DOHH2 (cell line): Measurements from ENCODE around the gene TPM1.

Source experiments
- H3F3A ChIP-seq: fragments of 200-600 bp; sonication (generic), shearing (Covaris generic); 2 replicates; pipeline ENCODE4 v1.6.0; 2016; ENCODE audit warnings: antibody characterized with exemption, mild to moderate bottlenecking; ENCODE audit not compliant: control insufficient read depth, insufficient read depth
- H3K27ac ChIP-seq: fragments of 200-600 bp; sonication (generic); 2 replicates; pipeline ENCODE4 v1.5.1; 2014; ENCODE audit warnings: low read depth, mild to moderate bottlenecking, low read length, moderate library complexity
- H3K27me3 ChIP-seq: fragments of 200-600 bp; sonication (generic); 2 replicates; pipeline ENCODE4 v1.6.1; 2014; ENCODE audit warnings: mild to moderate bottlenecking, low read length, mixed read lengths; ENCODE audit not compliant: control insufficient read depth
- H3K36me3 ChIP-seq: fragments of 200-600 bp; sonication (generic); 2 replicates; pipeline ENCODE4 v1.6.1; 2014; ENCODE audit warnings: mild to moderate bottlenecking, low read length, moderate library complexity, mixed read lengths; ENCODE audit not compliant: control insufficient read depth
- H3K4me1 ChIP-seq: fragments of 200-600 bp; sonication (generic); 2 replicates; pipeline ENCODE4 v1.6.1; 2014; ENCODE audit warnings: mild to moderate bottlenecking, low read length, mixed read lengths; ENCODE audit not compliant: control insufficient read depth
- H3K4me2 ChIP-seq: fragments of 200-600 bp; sonication (generic); 2 replicates; pipeline ENCODE4 v1.6.0; 2014; ENCODE audit warnings: mild to moderate bottlenecking, low read length, moderate library complexity
- H3K4me3 ChIP-seq: fragments of 200-600 bp; sonication (generic); 2 replicates; pipeline ENCODE4 v1.5.1; 2014; ENCODE audit warnings: mild to moderate bottlenecking, low read length, mixed read lengths
- H3K79me2 ChIP-seq: fragments of 200-600 bp; sonication (generic); 2 replicates; pipeline ENCODE4 v1.6.1; 2014; ENCODE audit warnings: mild to moderate bottlenecking, low read length, mixed read lengths; ENCODE audit not compliant: control insufficient read depth
- H3K9me2 ChIP-seq: fragments of 200-600 bp; sonication (generic); replicated peaks from 2 replicates; pipeline ENCODE4 v1.6.1; 2014; ENCODE audit warnings: mild to moderate bottlenecking, low read length, mixed read lengths; ENCODE audit not compliant: control insufficient read depth
- H3K9me3 ChIP-seq: fragments of 200-600 bp; sonication (generic); 2 replicates; pipeline ENCODE4 v1.6.1; 2014; ENCODE audit warnings: antibody characterized with exemption, low read length, mixed read lengths; ENCODE audit not compliant: control insufficient read depth, insufficient read depth
- H4K20me1 ChIP-seq: fragments of 200-600 bp; sonication (generic); 2 replicates; pipeline ENCODE4 v1.6.0; 2014; ENCODE audit warnings: low read depth, mild to moderate bottlenecking, antibody characterized with exemption, low read length, moderate library complexity; ENCODE audit not compliant: control insufficient read depth, insufficient read depth
- EZH2phosphoT487 ChIP-seq: fragments of 200-600 bp; sonication (generic); IDR thresholded peaks from 2 replicates; pipeline ENCODE4 v1.6.1; 2017; ENCODE audit warnings: borderline replicate concordance, mild to moderate bottlenecking, antibody characterized with exemption, low read length, moderate library complexity, mixed read lengths
- TF ChIP-seq, protein P1 (sequence below): fragments of 200-600 bp; sonication (generic); IDR thresholded peaks from one replicate; pipeline ENCODE4 v1.5.1; 2014; ENCODE audit warnings: antibody characterized with exemption, mild to moderate bottlenecking, low read depth, low read length; ENCODE audit not compliant: poor library complexity, severe bottlenecking

The TPM1 gene

DNA sequence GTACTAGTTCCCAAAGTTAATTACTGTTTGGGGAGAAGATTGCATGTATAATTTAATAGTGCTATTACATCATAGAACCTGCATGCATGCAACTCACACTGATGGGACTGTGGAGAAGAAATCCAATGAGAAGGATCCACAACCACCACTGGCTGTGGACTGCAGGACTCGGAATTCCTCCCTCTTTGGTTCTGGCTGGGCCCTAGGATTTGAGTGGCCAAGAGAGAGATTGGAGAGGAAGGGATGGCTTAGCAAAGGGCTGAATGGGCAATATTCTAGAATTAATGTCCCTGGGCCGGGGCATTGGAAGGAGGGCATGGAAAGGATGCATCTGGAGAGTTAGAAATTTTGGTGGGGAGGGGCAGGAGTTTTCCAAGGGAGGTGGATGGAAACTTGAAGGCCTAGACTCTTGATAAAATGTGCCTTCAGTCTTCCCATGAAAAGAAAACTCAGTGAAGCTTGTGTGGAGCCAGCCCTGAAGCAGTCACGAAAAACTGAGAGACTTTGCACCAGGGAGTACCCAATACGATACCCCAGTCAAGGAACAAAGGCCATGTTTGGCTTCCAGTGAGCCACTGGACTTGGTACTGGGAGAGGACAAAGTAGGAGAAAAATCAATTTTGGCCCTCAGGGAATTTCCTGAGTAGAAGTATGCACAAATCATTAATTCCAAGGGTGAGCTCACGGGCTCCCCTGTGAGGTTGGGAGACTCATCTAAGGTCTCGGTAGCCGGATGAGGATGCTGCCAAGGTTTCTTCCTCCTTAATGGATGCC is 31.4 kb upstream of the TPM1 start:
- Histone ChIP-seq H3K36me3 (no peaks in the 10 kb centered on the region), H3K27ac (no peak overlapping the region), H4K20me1 (no peaks in the 10 kb centered on the region), H3K27me3 (peaks cover 3% of the 10 kb centered on the region; the same call in 1 of the 2 replicates), H3K9me3 (no peaks in the 10 kb centered on the region), H3F3A (no peaks in the 10 kb centered on the region), H3K4me1 (no peaks in the 10 kb centered on the region), H3K4me3 (no peak overlapping the region), H3K4me2 (no peak overlapping the region), H3K9me2 (no peaks in the 10 kb centered on the region), H3K79me2 (no peaks in the 10 kb centered on the region)
- TF ChIP-seq, protein P1, sequence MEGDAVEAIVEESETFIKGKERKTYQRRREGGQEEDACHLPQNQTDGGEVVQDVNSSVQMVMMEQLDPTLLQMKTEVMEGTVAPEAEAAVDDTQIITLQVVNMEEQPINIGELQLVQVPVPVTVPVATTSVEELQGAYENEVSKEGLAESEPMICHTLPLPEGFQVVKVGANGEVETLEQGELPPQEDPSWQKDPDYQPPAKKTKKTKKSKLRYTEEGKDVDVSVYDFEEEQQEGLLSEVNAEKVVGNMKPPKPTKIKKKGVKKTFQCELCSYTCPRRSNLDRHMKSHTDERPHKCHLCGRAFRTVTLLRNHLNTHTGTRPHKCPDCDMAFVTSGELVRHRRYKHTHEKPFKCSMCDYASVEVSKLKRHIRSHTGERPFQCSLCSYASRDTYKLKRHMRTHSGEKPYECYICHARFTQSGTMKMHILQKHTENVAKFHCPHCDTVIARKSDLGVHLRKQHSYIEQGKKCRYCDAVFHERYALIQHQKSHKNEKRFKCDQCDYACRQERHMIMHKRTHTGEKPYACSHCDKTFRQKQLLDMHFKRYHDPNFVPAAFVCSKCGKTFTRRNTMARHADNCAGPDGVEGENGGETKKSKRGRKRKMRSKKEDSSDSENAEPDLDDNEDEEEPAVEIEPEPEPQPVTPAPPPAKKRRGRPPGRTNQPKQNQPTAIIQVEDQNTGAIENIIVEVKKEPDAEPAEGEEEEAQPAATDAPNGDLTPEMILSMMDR = no peak
- no peak for TF ChIP-seq EZH2phosphoT487

DNA sequence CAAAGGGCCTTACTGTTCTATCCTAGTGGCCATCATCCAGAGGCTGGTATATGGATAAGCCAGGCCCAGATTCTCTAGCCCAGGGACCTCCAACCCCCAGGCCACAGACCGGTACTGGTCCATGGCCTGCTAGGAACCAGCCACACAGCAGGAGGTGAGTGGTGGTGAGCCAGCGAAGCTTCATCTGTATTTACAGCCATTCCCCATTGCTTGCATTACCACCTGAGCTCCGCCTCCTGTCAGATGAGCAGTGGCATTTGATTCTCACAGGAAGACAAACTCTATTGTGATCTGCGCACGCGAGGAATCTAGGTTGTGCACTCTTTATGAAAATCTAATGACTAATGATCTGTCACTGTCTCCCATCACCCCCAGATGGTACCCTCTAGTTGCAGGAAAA is 30.1 kb upstream of the TPM1 start:
- H3K36me3 ChIP-seq = no peaks in the 10 kb centered on the region
- no peak overlapping the region for H3K27ac ChIP-seq
- peaks cover 3% of the 10 kb centered on the region; the same call in 1 of the 2 replicates for H3K27me3 ChIP-seq
- H3K79me2 ChIP-seq = no peaks in the 10 kb centered on the region
- no peak overlapping the region for H3K4me2 ChIP-seq
- TF ChIP-seq EZH2phosphoT487 = no peak
- TF ChIP-seq, protein P1 = no peak
- H3K4me1 ChIP-seq = no peaks in the 10 kb centered on the region
- H4K20me1 ChIP-seq = no peaks in the 10 kb centered on the region
- no peaks in the 10 kb centered on the region for H3K9me2 ChIP-seq
- no peaks in the 10 kb centered on the region for H3K9me3 ChIP-seq
- no peaks in the 10 kb centered on the region for H3F3A ChIP-seq
- H3K4me3 ChIP-seq = no peak overlapping the region

DNA sequence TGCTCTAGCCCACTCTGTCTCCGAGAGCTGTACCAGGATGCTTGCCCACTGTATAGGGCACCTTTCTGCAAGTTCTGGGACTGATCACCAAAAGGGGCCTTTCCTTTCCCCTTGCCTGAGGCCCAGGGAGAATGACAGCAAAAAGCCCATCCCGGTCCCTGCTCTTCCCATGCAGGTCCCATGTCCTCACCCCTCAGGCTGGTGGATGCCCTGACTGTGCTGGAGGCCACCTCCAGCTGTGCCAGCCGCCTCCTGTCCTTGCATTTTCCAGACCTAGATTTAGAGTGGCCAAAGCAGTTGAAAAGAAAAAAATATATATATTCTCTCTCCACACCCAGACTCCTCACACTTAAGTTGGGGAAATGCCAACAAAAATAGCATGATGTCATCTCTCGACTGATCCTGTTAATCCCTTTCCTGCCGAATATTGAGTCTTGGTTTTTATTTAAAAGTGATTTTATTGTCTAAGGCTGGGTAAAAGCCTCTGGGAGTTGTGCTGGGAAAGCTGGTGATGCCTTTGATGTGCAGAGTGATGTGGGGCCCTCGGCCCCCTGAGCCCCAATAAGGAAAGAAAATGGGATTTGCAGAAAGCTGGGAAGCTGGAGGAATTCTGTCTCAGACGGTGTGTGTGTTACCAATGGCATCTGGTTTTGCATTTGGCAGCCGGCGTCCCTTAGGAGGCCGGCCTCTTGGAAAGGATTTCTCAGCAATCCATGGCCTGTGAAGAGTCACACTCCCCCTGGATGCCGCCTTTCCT is 29.3 kb upstream of the TPM1 start:
- H4K20me1 ChIP-seq = no peaks in the 10 kb centered on the region
- H3K4me3 ChIP-seq = no peak overlapping the region
- H3F3A ChIP-seq = no peaks in the 10 kb centered on the region
- H3K9me2 ChIP-seq = no peaks in the 10 kb centered on the region
- H3K4me1 ChIP-seq = no peaks in the 10 kb centered on the region
- TF ChIP-seq EZH2phosphoT487 = no peak
- TF ChIP-seq, protein P1 = no peak
- H3K36me3 ChIP-seq = no peaks in the 10 kb centered on the region
- no peaks in the 10 kb centered on the region for H3K9me3 ChIP-seq
- H3K27me3 ChIP-seq = peaks cover 3% of the 10 kb centered on the region; the same call in 1 of the 2 replicates
- H3K27ac ChIP-seq = no peak overlapping the region
- no peak overlapping the region for H3K4me2 ChIP-seq
- no peaks in the 10 kb centered on the region for H3K79me2 ChIP-seq
